NCI-H2196 (cell line): ENCODE measurements around the gene ABCA3.

Experiments
- DNase-seq: peaks from one replicate; lab custom pipeline; 2025; ENCODE audit not compliant: unreplicated experiment; lab: John Stamatoyannopoulos, UW

ABCA3 gene

DNA sequence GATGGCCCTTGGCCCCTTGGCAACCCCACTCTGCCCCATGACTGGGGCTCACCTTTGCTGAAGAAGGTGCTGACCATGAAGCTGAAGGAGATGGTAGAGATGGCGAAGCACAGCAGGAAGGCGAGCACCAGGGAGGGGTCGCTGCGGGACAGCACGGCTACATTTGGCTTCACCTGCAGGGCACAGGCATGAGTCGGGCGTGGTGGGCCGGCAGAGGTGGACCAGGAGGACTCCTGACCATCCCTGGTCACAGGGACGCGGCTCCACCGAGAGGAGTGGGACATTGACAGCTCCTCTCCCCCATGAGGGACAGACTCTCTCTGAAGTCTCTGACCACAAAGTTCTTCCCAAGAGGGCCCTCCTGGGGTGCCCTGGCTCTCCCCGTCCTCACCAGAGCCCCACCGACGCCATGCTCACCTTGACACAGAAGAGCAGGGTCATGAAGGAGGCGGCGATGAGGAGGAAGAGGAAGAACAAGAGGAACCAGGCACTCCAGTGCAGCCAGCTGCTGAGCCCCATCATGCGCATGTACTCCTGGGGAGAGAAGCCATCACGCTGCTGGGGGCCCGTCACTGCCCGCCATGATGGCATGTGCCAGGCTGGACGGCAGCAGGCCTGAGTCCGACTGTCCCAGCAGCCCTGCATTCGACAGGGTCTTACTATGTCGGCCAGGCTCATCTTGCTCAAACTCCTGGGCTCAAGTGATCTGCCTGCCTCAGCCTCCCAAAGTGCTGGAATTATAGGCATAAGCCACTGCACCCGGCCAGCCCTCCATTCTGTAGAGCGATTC is 23.1 kb downstream of the ABCA3 start:
- no peak for DNase-seq

DNA sequence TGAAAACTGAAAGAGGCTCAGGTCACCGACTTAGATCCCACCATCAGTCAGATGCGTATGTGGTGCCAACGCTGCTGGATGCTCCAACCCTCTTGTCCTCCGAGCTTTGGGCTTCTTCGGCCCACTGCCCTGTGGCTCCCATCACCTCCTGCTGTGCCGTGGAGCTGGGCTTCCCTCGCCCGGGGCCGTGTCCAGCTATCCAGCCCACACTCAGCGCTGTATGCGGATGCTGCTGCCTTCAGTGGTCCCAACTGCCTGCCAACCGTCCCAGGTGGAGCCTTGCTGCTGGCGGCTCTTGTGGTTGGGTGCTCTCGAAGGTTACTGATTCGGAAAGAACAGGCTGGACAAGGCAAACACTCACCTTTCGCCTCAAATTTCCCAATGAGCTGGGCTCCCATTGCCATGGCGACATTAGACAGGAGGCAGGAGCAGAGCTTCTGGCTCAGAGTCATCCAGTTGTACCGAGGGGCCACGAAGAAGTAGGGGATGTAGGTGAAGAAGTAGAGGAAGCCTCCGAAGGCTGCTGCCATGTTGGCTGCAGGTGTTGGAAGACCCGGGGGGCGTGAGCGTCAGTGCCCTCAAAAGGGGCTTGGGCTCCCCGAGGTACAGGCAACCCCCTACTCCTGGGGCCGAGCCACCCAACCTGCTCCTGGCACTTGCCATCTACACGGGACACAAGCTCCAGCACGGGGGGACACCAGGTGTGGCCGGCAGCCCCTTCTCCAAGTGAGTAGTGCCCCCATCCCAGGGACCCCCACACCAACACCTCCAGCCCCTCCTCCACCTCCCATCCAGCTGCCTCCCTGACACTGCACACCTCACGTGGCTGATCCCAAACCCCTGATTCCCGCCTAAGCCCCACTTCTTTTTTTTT is 32.2 kb downstream of the ABCA3 start:
- no peak for DNase-seq

DNA sequence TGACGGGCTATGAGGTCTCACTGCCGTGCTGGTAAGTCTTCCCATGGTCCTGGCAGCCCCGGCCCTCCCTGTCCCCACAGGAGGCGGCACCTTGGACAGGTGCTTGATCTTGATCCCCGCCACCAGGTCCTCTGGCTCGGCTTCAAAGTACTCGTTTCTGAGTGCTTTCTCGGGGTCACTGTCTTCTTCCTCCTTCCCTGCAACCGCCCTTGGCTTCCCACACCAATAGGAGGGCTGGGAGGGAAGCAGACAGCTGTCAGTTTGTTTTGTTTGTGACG is 40.7 kb downstream of the ABCA3 start:
- no peak for DNase-seq

DNA sequence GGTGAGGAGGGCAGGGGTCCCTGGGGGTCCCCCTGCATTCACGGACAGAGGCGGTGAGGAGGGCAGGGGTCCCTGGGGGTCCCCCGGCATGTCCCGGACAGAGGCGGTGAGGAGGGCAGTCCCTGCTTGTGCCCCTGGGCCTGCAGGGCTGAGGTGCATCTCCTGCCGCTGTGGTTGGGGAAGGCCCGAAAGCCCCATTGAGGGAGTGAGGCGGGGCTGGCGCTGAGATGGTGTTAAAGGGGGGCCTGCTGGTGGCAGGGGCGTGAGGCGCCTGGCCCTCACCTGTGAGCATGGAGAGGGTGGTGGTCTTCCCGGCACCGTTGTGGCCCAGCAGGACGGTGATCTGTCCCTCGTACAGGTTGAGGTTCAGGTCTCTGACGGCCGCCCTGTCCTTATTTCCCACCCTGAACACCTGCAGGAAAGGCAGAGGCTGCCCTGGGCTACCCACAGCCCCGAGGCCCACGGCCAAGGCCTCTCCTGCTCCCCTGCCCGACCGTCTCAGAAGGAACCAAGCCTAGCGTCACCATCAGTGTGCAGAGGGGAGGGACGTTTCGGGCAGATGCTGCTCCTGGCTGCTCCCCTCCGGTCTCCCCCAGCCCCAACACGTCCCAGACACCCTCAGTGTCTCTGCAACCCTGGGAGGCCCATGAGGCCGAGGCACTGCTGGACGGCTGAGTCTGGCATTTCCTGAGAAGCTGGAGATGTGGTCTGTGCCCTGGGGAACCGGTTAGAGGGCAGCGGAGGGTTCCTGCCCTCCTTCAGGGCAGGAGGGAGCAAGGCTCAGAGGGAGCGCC is 41.2 kb downstream of the ABCA3 start:
- no peak for DNase-seq

DNA sequence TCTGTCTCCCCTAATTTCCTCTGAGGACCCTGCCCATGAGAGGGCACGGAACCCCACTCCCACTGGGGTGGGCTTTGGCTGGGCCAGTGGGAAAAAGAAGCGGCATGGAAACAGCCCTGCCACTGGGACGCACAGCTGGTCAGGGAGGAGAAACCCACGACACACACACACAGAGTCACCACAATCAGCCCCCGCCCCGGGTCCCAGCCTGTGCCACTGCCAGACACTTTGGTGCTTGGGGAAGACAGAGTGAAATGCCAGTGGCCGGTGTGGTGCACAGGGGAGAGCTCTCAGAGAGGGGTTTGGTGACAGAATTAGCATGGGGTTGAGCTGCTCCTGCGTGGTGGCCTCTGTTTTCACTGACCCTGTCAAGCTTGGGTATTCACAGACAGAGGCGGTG is 41.9 kb downstream of the ABCA3 start:
- DNase-seq, result no peak

DNA sequence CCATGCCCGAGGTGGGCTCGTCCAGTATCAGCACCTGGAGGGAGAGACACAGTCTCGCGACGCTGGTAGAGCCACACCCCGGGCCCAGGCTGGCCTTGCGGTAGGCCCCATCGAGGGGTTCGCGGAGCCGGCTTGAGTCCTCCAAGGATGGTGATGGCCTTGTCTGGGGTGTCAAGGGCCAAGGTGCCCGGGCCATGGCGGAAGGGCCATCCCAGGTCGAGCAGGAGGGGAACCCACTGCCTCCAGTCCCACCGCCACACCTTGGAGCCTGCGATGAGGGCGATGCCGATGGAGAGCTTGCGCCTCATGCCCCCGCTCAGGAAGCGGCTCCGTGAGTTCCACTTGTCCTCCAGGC is 43.0 kb downstream of the ABCA3 start:
- no peak for DNase-seq

DNA sequence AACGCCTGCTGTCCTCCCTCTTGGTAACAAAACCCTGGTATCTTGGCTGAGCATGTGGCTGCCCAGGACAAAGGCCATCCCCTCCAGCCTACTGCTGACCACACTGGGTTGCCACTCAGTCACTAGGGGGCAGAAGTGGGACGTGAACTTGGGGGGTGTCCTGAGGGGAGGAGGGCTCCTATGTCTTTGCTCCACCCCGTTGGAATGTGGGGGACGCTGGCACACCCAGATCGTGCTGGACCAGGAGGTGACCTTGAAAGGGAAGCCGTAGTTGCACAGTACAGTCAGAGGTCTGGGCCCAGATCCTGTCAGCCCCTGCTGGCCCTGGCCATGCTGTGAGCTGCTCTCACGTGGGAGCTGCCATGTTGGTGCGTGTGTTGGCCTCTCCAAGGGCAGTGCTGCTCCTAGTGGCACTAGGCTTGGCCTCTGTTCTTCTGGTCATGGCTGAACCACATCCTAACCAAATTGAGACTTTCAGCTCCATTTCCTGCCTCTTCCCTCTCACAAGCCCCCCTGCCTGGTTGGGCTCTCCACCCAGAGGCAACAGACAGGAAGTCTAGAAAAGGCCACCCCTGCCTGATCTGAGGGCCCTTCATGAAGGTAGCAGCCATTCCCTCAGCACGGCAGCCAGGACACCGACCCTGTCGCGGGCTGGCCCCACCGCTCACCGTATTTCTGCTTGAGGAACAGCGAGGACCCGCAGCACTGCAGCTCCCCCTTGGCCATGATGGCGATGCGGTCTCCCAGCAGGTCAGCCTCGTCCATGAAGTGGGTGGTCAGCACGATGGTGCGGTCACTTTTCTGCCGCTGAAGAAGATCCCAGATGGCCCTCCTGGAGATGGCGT is 43.6 kb downstream of the ABCA3 start:
- DNase-seq, result peak; percentile 16

DNA sequence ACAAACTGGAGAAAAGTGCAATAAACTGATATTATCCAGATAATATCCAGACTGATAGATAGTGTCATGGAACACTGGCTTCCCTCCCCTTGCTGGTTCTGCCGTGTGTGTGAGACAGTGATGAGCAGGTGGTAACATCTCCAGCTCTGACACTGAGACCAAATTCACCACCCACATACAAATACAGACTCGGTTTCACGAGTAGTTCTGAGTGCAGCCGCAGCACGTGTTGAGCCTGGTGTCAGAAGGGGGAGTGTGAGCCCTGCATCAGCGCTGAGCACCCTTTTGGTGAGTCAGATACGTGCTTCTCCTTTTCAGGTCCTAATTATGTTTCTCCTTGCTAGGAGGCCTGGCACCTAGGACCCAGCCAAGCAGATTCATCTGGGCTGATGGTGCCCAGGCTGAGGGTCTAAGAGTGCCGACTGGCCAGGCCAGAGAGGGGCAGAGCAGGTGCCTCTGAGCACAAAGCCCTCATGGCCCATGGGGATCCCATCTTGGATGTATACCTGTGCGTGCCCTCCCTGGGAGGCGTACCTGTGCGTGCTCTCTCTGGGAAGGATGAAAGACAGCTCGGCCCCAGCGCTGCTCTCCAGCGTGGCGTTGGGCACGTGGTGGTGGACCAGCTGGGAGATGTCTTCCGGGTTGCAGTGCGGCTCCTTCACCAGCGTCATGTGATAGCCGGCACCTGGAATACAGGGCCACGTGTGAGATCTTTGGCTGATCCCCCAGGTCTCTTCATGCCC is 45.3 kb downstream of the ABCA3 start:
- no peak for DNase-seq

DNA sequence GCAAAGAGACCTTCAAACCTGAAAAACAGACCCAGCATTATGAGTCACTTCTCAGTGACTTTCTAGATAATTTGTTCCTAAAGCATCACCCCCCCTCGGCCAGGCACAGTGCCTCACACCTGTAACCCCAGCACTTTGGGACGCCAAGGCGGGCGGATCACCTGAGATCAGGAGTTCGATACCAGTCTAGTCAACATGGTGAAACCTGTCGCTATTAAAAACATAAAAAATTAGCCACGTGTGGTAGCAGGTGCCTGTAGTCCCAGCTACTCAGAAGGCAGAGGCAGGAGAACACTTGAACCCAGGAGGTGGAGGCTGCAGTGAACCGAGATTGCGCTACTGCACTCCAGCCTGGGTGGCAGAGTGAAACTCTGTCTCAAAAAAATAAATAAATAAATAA is 48.3 kb downstream of the ABCA3 start:
- no peak for DNase-seq

DNA sequence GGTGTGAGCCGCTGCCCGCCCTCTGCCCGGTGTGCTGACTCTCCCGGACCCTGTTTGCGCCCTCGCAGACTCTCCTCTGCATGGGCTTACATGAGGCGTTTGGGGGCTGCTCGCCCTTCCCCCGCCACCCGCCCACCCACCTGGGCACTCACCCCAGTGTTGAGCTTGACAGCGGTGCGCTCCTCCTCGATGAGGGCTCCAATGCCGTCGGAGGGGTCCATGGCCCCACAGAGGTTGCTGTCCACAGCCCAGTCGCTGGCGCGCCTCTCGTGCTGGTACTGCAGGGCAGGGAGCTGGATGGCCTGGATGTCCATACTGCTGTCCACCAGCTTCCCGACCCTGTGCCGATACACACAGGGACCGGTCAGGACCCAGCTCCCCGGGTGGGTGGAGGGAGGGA is 51.2 kb downstream of the ABCA3 start:
- no peak for DNase-seq

DNA sequence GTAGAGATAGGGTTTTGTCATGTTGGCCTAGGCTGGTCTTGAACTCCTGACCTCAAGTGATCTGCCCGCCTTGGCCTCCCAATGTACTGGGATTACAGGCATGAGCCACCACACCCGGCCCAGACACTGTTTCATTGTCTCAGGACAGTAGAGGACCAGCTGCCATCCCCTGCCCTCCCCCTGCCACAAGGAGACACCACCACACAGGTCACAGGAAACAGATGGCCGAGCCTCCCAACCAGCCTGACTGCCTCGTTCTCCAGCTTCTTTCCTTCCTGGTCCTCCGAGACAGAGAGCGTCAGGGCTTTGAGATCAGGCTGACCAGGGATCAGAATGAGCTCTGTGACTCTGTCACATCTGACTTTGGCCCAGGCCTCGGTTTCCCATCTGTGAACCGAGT is 51.8 kb downstream of the ABCA3 start:
- DNase-seq, result no peak

DNA sequence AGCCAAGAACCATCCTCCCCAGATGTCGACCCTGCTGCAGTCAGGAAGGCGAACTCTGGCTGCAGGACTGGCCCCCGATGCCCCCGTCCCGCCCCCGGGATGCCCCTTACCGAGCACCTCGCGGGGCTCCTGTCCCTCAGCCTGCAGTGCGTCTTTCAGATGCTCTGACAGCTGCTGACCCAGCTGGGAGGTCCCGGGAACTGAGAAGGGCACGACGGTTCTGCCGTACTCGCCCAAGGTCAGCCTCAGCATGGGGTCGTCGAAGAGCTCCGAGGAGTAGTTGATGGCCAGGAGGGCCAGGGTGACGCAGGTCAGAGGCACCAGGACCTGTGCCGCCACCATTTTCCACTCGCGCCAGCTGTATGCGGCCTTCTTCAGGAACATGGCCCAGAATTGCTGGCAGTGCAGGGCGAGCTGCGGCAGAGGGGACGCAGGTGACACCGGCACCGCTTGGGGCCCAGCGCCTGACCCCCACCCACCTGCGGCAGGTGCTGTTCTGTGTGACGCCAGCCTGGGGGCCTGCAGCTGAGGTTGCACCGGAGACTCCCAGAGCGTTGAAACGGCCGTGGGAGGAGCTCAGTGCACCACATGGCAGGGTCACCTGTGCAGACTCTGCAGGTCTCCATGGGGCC is 52.5 kb downstream of the ABCA3 start:
- DNase-seq, result no peak

DNA sequence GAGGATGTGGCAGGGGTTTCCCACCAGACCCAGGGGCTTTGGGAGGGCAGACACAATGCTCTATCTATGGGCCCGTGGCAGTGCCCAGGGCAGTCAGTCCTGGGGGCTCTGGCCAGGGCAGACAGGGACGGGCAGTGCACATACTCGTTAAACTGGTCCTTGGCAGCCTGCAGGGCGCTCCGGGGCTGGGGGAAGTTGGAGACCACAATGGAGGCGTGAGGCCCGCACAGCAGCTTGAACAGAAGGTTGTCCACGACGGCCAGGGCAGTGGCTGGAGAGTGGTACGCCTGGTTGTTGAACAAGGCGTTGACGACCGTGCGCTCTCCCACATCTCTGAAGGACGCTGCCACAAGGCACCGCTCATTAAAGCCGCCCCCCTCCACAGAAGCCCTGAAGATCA is 54.0 kb downstream of the ABCA3 start:
- DNase-seq, result no peak

DNA sequence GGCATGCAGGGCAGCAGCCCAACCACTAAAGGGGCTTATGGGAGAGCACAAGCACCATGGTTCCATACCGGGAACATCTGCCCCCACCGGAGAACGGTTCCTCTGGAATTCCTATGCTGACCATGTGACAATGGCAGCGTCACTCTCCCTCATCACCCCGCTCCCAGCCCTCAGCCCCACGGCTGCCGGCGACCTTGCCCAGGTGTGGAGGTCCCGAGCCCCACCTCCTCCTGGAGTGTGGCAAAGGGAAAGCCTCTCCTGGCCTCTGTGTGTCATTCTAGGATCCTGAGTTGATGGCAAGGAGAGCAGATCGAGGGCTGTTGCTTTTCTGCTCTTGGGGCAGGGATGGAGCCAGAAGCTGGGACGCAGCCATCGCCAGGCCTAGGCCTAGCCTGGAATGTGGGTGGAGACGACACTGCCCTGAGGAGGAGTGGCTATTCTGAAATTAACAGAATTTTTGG is 54.8 kb downstream of the ABCA3 start:
- no peak for DNase-seq

DNA sequence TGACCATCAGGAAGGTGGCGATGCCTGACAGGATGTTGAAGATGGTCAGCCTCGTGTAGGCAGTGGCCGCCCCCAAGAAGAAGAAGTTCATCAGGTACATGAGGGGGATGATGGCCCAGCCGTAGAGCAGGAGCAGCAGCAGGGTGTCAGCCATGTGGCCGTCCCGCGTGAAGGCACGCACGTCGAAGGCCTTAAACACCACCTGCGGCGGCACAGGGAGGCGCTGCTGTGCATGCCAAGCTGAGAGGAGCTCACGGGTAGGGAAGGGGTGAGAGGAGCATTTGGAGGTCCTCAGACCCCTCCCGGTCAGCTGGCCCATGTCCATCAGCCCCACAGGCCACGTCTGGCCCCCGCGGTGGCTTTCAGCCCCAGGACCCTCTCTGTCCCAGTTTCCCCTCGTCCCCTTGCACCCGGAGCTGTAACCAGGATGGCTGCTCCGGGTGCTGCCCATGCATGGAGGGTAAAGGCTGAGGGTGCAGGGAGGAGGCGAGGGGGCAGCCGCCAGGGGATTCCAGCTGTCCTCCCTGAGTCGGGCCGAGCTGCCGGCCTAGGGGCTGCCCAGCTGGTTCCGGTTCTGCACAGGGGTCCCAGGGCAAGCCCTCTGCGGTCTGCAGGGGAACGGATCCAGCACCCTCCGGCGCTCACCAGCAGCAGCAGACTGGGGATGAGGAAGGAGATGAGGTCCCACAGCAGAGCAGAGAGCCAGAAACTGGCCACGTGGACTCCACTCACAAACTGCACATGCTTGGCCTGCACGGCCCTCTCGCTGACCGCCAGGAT is 55.5 kb downstream of the ABCA3 start:
- DNase-seq, result no peak

DNA sequence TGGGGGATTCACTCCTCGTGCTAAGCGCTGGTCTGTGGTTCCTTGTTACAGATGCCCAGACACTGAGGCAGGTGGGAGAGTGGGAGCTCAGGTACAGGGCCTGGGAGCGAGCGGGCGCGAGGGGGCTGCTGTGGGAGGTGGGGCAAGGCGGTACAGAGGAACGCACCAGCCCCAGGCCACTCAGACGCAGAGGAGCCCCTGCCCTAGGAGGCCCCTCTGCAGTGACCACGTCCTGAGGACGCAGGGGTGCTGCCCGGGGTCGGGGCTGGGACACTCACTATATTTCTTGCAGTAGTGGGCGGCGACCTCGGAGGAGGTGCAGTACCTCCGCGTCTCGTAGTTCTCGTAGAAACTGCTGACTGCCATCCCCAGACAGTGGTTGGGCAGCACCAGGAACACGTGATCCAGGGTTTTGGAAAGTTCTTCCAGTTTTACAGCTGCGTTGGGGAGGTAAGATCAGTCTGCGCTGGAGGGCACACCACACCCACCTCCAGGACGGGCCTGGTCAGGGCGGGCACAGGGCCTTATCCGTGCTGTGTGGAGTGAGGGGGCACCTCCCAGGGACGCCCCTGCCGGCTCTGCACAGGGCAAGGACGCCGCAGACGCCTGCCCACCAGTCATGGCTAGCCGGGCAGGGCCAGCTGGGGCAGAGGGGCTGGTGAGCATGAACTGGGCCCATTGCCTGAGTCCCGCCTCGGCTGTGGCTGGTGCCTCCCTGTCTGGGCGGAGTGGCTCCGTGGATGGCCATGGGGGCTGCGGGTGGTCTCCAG is 56.3 kb downstream of the ABCA3 start:
- DNase-seq, result no peak

DNA sequence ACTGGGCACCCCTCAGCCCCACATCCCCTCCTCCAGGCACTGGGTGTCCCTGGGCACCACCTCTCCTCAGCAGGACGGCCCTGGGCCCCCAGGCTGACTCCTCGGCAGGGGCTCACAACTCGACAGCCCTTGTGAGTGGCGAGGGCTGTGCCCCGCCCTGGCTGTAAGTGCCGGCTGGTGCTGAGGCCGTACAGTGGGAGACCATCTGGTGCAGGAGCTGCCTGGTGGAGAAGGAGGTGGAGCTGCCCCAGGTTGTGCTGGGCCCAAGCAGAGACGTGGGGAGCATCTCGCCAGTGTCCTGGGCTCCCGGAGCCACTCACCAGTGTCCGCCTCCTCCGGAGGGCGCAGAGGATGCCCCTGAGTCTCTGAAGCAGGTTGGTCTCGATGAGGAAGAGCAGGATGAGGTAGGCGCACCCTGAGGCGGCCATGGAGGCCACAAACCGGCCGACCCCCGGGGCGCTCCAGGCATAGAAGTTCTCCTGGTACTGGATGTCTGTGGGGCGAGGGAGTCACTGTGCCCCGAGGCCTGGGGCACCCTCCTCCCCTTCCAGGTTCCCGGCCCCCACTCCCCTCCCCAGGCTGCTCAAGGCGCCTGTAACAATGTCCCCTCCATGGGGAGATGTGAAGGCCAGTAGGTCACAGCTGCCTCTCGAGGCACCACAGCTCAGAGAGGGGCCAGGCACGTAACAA is 57.5 kb downstream of the ABCA3 start:
- no peak for DNase-seq

DNA sequence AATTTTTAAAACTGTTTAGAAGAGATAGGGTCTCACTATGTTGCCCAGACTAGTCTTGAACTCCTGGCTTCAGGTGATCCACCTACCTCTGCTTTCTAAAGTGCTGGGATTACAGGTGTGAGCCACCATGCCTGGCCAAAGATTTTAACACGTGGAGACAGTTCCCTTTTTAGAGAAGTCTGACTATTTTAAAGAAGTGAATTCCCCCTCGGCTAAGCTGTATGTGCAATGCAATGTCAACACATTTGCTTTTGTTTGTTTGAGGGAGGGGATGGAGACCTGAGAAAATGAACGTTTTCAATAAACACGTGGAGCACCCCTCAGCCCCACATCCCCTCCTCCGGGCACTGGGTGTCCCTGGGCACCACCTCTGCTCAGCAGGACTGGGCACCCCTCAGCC is 58.3 kb downstream of the ABCA3 start:
- no peak for DNase-seq
